Karpas-422 (cell line): Measurements from ENCODE around the gene PPARGC1A. TPM values are rescaled to one million over a fixed set of nuclear protein-coding genes. Genes with fewer than 3 reads are reported as not detected.

Experiments used
- DNase-seq: peaks from one replicate; pipeline ENCODE4 v3.0.0-alpha.2; 2015
- H2AFZ ChIP-seq: fragments of 200-600 bp; sonication (generic); 2 replicates; pipeline ENCODE4 v1.6.1; 2014; ENCODE audit warnings: antibody characterized with exemption, low read length, mixed read lengths
- H3K27ac ChIP-seq: fragments of 200-600 bp; sonication (generic); 2 replicates; pipeline ENCODE4 v1.5.1; 2014; ENCODE audit warnings: mild to moderate bottlenecking, low read length, moderate library complexity
- H3K27me3 ChIP-seq: fragments of 200-600 bp; sonication (generic); 2 replicates; pipeline ENCODE4 v1.6.1; 2014; ENCODE audit warnings: low read length, mixed read lengths
- H3K36me3 ChIP-seq: fragments of 200-600 bp; sonication (generic); 2 replicates; pipeline ENCODE4 v1.6.1; 2014; ENCODE audit warnings: low read length, mixed read lengths; ENCODE audit not compliant: insufficient read depth
- H3K4me1 ChIP-seq: fragments of 200-600 bp; sonication (generic); 2 replicates; pipeline ENCODE4 v1.6.1; 2014; ENCODE audit warnings: mild to moderate bottlenecking, low read length, mixed read lengths
- H3K4me2 ChIP-seq: fragments of 200-600 bp; sonication (generic); 2 replicates; pipeline ENCODE4 v1.6.1; 2014; ENCODE audit warnings: low read length, low read depth, mild to moderate bottlenecking; ENCODE audit not compliant: poor library complexity, severe bottlenecking
- H3K4me3 ChIP-seq: fragments of 200-600 bp; sonication (generic); 2 replicates; pipeline ENCODE4 v1.5.1; 2014; ENCODE audit warnings: mild to moderate bottlenecking, antibody characterized with exemption, low read length, mixed read lengths
- H3K79me2 ChIP-seq: fragments of 200-600 bp; sonication (generic); 2 replicates; pipeline ENCODE4 v1.6.1; 2014; ENCODE audit warnings: mild to moderate bottlenecking, low read length, mixed read lengths
- H3K9ac ChIP-seq: fragments of 200-600 bp; sonication (generic); 2 replicates; pipeline ENCODE4 v1.6.0; 2014; ENCODE audit warnings: low read length
- H3K9me2 ChIP-seq: fragments of 200-600 bp; sonication (generic), shearing (Covaris generic); replicated peaks from 2 replicates; pipeline ENCODE4 v1.6.0; 2014; ENCODE audit warnings: mild to moderate bottlenecking, low read length, moderate library complexity; ENCODE audit not compliant: insufficient read depth
- H3K9me3 ChIP-seq: fragments of 300-700, 200-600 bp; sonication (generic); 2 replicates; pipeline ENCODE4 v1.6.1; 2014; ENCODE audit warnings: low read length, mixed read lengths
- H4K20me1 ChIP-seq: fragments of 200-600 bp; sonication (generic); 2 replicates; pipeline ENCODE4 v1.6.1; 2014; ENCODE audit warnings: mild to moderate bottlenecking, antibody characterized with exemption, low read length, low read depth; ENCODE audit not compliant: insufficient read depth
- total RNA-seq: library from RNA; depleted of rRNA; stranded (reverse); fragments of >200 nt; shearing (Covaris generic); gene quantifications from 2 replicates; pipeline ENCODE4 v1.2.3, GENCODE V29; 2014; ENCODE audit warnings: low replicate concordance; rRNA removed

PPARGC1A gene, protein sequence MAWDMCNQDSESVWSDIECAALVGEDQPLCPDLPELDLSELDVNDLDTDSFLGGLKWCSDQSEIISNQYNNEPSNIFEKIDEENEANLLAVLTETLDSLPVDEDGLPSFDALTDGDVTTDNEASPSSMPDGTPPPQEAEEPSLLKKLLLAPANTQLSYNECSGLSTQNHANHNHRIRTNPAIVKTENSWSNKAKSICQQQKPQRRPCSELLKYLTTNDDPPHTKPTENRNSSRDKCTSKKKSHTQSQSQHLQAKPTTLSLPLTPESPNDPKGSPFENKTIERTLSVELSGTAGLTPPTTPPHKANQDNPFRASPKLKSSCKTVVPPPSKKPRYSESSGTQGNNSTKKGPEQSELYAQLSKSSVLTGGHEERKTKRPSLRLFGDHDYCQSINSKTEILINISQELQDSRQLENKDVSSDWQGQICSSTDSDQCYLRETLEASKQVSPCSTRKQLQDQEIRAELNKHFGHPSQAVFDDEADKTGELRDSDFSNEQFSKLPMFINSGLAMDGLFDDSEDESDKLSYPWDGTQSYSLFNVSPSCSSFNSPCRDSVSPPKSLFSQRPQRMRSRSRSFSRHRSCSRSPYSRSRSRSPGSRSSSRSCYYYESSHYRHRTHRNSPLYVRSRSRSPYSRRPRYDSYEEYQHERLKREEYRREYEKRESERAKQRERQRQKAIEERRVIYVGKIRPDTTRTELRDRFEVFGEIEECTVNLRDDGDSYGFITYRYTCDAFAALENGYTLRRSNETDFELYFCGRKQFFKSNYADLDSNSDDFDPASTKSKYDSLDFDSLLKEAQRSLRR
- total RNA-seq = 0.14 TPM in 1 of 2 replicates, not detected in the other

- Histone ChIP-seq H2AFZ (no peak within 1 kb of the TSS), H3K4me2 (no peak within 1 kb of the TSS)
Measured at GRCh38 chr4:23889814-23890341, at the start of gene PPARGC1A. TSS of gene PPARGC1A (minus strand) at chr4:23890047. CDS start at chr4:23889957, 90 bp downstream.

GRCh38 chr4:23938796-23939195 is 48.9 kb upstream of the PPARGC1A start:
- H3K4me1 ChIP-seq = no peaks in the 10 kb centered on the region
- H3K9me3 ChIP-seq = no peaks in the 10 kb centered on the region
- no peak overlapping the region for H3K4me2 ChIP-seq
- no peaks in the 10 kb centered on the region for H3K27me3 ChIP-seq
- no peak overlapping the region for H3K27ac ChIP-seq
- no peak overlapping the region for H3K9ac ChIP-seq
- H3K79me2 ChIP-seq = no peaks in the 10 kb centered on the region
- H4K20me1 ChIP-seq = no peaks in the 10 kb centered on the region
- H3K9me2 ChIP-seq = no peaks in the 10 kb centered on the region
- no peak overlapping the region for H2AFZ ChIP-seq
- no peaks in the 10 kb centered on the region for H3K36me3 ChIP-seq
- no peak for DNase-seq
- no peak overlapping the region for H3K4me3 ChIP-seq

More at GRCh38 chr4:23889814-23890341, at the start of gene PPARGC1A:
- Histone ChIP-seq H3K9me2 (no peaks in the 10 kb centered on the region), H3K4me3 (no peak within 1 kb of the TSS), H3K27ac (no peak within 1 kb of the TSS), H3K27me3 (no peaks in the 10 kb centered on the region), H3K9ac (no peak within 1 kb of the TSS), H3K36me3 (no peaks in the 10 kb centered on the region), H3K4me1 (no peaks in the 10 kb centered on the region), H3K9me3 (no peaks in the 10 kb centered on the region), H4K20me1 (no peaks in the 10 kb centered on the region), H3K79me2 (no peaks in the 10 kb centered on the region)
- DNase-seq = no peak

- Histone ChIP-seq H3K4me3 (no peak overlapping the region), H3K9me3 (no peaks in the 10 kb centered on the region), H2AFZ (no peak overlapping the region), H3K9me2 (no peaks in the 10 kb centered on the region), H3K27me3 (no peaks in the 10 kb centered on the region), H4K20me1 (no peaks in the 10 kb centered on the region), H3K4me1 (no peaks in the 10 kb centered on the region), H3K4me2 (no peak overlapping the region), H3K79me2 (no peaks in the 10 kb centered on the region), H3K27ac (no peak overlapping the region), H3K9ac (no peak overlapping the region), H3K36me3 (no peaks in the 10 kb centered on the region)
- no peak for DNase-seq
Measured at GRCh38 chr4:23937173-23937572, 47.3 kb upstream of the PPARGC1A start.

DNA sequence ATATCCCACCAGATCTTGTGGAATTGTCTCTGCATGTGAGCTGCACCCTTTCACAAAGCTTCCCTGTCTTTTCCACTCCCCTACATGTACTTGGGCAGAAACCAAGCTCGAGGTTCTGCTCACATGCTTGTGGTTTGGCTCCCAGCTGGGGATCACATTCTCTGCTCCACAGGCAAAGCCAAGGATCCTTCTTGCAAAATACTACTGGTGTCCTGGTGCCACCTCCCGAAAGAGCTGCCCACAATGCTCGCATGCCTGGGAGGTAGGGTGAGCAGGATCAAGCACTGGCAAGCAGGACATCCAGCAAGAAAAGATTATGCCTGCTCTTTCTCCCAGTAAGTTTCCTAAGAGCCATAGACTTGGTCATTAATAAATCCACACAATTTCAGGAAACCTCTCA is 45.1 kb upstream of the PPARGC1A start:
- Histone ChIP-seq H3K4me2 (no peak overlapping the region), H3K9ac (no peak overlapping the region), H3K79me2 (no peaks in the 10 kb centered on the region), H3K9me2 (no peaks in the 10 kb centered on the region), H2AFZ (no peak overlapping the region), H3K9me3 (no peaks in the 10 kb centered on the region), H4K20me1 (no peaks in the 10 kb centered on the region), H3K27me3 (no peaks in the 10 kb centered on the region), H3K4me3 (no peak overlapping the region), H3K27ac (no peak overlapping the region), H3K36me3 (no peaks in the 10 kb centered on the region), H3K4me1 (no peaks in the 10 kb centered on the region)
- DNase-seq = no peak

- Histone ChIP-seq H4K20me1 (no peaks in the 10 kb centered on the region), H3K79me2 (no peaks in the 10 kb centered on the region), H2AFZ (no peak overlapping the region), H3K4me1 (no peaks in the 10 kb centered on the region), H3K27me3 (no peaks in the 10 kb centered on the region), H3K4me2 (no peak overlapping the region), H3K27ac (no peak overlapping the region), H3K4me3 (no peak overlapping the region), H3K36me3 (no peaks in the 10 kb centered on the region), H3K9me3 (no peaks in the 10 kb centered on the region), H3K9ac (no peak overlapping the region), H3K9me2 (no peaks in the 10 kb centered on the region)
- no peak for DNase-seq
Measured at GRCh38 chr4:23934223-23934622, 44.4 kb upstream of the PPARGC1A start.

GRCh38 chr4:23932901-23933308 is 43.1 kb upstream of the PPARGC1A start:
- no peaks in the 10 kb centered on the region for H3K4me1 ChIP-seq
- H3K36me3 ChIP-seq = no peaks in the 10 kb centered on the region
- H3K27ac ChIP-seq = no peak overlapping the region
- H3K4me3 ChIP-seq = no peak overlapping the region
- H3K27me3 ChIP-seq = no peaks in the 10 kb centered on the region
- H3K79me2 ChIP-seq = no peaks in the 10 kb centered on the region
- H3K4me2 ChIP-seq = no peak overlapping the region
- no peak overlapping the region for H3K9ac ChIP-seq
- H3K9me3 ChIP-seq = no peaks in the 10 kb centered on the region
- no peaks in the 10 kb centered on the region for H3K9me2 ChIP-seq
- no peak for DNase-seq
- no peak overlapping the region for H2AFZ ChIP-seq
- H4K20me1 ChIP-seq = no peaks in the 10 kb centered on the region

- Histone ChIP-seq H3K4me3 (no peak overlapping the region), H3K9me2 (0 out of 2 replicates have a peak, but pooled peaks cover 2% of the 10 kb centered on the region), H2AFZ (no peak overlapping the region), H3K27me3 (no peaks in the 10 kb centered on the region), H3K9me3 (no peaks in the 10 kb centered on the region), H3K4me1 (no peaks in the 10 kb centered on the region), H3K36me3 (no peaks in the 10 kb centered on the region), H3K27ac (no peak overlapping the region), H3K4me2 (no peak overlapping the region), H3K9ac (no peak overlapping the region), H3K79me2 (no peaks in the 10 kb centered on the region), H4K20me1 (no peaks in the 10 kb centered on the region)
- no peak for DNase-seq
Measured at GRCh38 chr4:23932186-23932585, 42.3 kb upstream of the PPARGC1A start.

- H3K4me3 ChIP-seq = no peak overlapping the region
- H3K9ac ChIP-seq = no peak overlapping the region
- H4K20me1 ChIP-seq = no peaks in the 10 kb centered on the region
- H3K4me2 ChIP-seq = no peak overlapping the region
- H3K27me3 ChIP-seq = no peaks in the 10 kb centered on the region
- no peak overlapping the region for H2AFZ ChIP-seq
- no peak overlapping the region for H3K27ac ChIP-seq
- no peak for DNase-seq
- H3K4me1 ChIP-seq = no peaks in the 10 kb centered on the region
- no peaks in the 10 kb centered on the region for H3K9me3 ChIP-seq
- no peaks in the 10 kb centered on the region for H3K36me3 ChIP-seq
- no peaks in the 10 kb centered on the region for H3K79me2 ChIP-seq
- H3K9me2 ChIP-seq = peaks cover 6% of the 10 kb centered on the region; the same call in 1 of the 2 replicates
Measured at GRCh38 chr4:23931489-23931830, 41.6 kb upstream of the PPARGC1A start.
